GM10248 (cell line): ENCODE measurements around the gene DNHD1.

Experiments
- CTCF ChIA-PET: fragments of 300-600 bp; sonication (Branson Sonifier 250); formaldehyde crosslinking; extraction: SDS; loops from one replicate; lab custom pipeline; 2021; ENCODE audit warnings: antibody characterized with exemption; lab: Yijun Ruan, JAX
- POLR2A ChIA-PET: fragments of 350-650 bp; sonication (Branson Sonifier 250); formaldehyde crosslinking; extraction: SDS; loops from one replicate; lab custom pipeline; 2020; ENCODE audit warnings: antibody characterized with exemption; lab: Yijun Ruan, JAX
- DNase-seq: peaks from one replicate; pipeline ENCODE4 v3.0.0; 2012; ENCODE audit errors: extremely low spot score
- TF ChIP-seq, protein P1 (sequence below): IDR thresholded peaks from 2 replicates; pipeline ENCODE4 v1.5.1; 2012; ENCODE audit warnings: mild to moderate bottlenecking, low read depth; ENCODE audit errors: extremely low read depth, missing control alignments, control extremely low read depth

DNHD1 gene

DNA sequence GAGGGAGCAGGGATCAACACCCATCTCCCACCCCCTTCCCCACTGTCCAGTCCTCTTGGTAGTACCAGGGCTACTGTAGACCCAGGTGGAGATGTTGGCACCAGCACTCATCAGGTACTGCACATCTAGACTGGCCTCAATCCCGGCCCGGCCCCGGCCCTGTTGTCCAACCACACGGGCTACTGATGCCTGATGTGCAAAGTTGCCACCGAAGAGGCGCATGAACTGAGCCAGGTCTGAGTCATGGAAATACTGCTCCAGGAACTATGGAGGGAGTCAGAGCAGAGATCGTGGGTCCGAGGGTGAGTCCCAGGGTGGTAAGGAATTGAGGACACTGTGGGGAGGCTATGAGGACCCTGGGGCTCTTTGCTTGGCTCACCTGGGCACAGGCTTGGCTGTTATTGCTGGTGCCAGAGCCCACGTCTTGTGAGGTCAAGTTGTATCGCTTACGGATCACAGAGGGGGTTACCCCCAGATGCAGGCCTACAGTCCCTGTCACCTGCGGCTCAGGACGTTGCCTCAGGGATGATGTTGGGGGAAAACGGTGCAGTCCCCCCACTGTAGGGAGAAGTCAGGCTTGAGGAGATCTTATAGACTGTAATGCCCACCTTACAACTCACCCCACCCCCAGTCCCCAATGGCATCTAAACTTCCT lies 119.6 kb downstream of the DNHD1 start:
- ChIA-PET CTCF (interaction anchor here (1.1 to 2.9 kb wide), 3 partner anchors 9 to 237 kb away, joined by 3 to 20 read pairs (median 14); partner anchors contain the start of genes ILK and RRP8), POLR2A (no interaction called here)
- no peak for DNase-seq
- TF ChIP-seq, protein P1, sequence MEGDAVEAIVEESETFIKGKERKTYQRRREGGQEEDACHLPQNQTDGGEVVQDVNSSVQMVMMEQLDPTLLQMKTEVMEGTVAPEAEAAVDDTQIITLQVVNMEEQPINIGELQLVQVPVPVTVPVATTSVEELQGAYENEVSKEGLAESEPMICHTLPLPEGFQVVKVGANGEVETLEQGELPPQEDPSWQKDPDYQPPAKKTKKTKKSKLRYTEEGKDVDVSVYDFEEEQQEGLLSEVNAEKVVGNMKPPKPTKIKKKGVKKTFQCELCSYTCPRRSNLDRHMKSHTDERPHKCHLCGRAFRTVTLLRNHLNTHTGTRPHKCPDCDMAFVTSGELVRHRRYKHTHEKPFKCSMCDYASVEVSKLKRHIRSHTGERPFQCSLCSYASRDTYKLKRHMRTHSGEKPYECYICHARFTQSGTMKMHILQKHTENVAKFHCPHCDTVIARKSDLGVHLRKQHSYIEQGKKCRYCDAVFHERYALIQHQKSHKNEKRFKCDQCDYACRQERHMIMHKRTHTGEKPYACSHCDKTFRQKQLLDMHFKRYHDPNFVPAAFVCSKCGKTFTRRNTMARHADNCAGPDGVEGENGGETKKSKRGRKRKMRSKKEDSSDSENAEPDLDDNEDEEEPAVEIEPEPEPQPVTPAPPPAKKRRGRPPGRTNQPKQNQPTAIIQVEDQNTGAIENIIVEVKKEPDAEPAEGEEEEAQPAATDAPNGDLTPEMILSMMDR: no peak

DNA sequence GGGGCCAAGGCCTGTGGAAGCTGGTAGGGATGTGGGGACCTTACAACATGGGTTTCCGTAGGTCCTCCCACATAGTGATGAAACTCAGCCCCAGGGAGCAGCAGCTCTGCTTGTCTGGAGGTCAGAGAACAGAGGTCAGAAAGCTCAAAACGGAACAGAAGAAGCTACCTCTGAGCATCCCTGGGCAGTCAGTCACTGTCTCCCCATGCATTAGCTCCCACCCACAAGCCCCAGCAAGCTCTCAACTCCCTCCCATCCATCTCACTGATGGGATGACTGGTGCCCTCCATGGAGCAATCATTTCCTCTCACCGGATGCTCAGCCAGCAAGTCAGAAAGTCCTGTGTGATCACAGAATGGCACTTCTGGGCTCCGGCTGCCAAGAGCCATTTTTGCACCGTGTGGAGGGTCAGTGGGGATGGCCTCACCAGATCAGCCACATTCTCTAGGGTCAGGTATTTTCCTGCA lies 120.3 kb downstream of the DNHD1 start:
- DNase-seq: no peak
- TF ChIP-seq, protein P1: no peak
- ChIA-PET CTCF (interaction anchor here (1.3 to 2.9 kb wide), 5 partner anchors 10 to 238 kb away, joined by 4 to 20 read pairs (median 14); partner anchors contain the start of genes ILK, MRPL17 and RRP8), POLR2A (interaction anchor here (2.6 kb wide), 1 partner anchor 13 kb away, joined by 10 read pairs; the partner anchor contains the start of gene ILK)

DNA sequence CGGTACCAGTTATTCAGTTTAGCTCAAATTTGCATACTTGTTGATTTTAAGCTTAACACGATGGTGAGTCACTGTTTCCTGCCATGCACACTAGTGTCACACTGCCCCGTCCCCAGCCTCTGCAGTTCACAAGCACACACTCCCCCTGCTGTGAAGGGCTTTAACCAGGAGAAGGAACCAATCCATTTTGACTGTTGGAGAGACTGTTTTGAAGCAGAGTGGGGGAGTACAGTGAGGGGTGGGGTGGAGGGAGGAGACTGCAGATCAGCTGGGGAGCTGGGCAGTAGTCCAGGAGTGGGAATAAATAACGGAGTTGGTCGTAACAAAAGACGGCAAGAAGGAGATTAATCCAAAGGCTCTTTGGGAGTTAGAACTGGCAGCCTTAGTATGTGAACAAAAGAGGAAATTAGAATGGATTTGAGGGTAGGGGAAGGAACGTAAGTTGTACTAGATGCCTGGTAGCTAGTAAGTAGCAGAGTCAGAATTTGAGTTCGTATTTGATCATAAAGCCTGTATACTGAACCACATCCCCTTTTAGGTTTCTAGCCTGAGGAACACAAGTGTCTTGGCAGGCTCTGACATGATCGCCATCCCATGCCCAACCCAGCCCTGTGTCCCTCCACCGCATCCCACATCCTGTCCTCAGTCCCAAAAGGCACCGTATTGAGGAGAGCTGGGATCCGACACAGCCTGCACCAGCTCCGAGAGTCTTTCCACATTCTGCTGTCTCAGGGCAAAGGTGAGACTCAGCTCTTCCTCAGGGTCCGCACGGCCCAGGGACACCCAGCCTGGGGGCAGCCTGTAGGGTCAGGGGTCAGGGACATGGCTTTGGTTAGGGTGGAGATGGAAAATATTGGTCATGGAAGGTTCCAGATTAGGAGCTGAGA lies 121.3 kb downstream of the DNHD1 start:
- TF ChIP-seq, protein P1: no peak
- CTCF ChIA-PET: interaction anchor here (1.1 to 2.9 kb wide), 17 partner anchors 9 to 239 kb away, joined by 3 to 20 read pairs (median 5); partner anchors contain the start of genes ILK, MRPL17 and RRP8
- DNase-seq: peak; percentile 32
- POLR2A ChIA-PET: interaction anchor here (0.6 to 2.6 kb wide), 6 partner anchors 14 to 142 kb away, joined by 3 to 12 read pairs (median 4); partner anchors contain the start of genes ILK and MRPL17

DNA sequence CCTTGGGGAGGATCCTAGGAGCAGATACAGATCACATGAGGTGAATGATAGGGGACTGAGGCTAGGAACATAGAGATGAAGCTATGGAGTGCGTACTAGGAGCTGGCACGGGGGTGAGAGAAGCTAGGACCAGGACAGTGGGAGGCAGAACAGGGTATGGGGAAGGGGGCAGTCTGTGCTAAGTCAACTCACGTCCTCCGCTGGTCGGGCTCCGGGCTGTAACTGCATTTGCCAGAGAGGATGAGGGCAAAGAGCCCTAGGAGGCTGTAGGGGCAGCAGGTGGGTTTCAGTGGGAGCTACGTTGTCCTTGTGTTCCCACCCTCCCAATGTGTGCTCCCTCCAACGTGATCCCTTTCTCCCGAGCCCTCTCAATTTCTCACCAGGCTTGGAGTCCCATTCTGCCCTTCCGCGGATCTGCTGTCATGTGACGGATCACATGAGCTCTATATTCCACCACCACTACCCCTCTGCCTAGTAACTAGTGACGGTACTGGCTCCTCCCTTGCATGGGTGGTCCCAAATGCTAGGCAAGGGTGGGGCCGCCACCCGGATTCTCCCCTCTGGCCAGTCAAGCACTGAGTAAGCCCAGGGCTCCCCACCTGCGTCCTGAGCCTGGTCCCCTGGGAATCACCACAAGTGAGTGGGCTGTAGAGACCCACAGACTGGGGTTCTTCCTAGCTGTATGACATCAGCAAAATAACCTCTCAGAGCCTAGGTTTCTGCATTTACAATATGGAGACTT lies 122.1 kb downstream of the DNHD1 start, which contains the start of gene TPP1:
Gene TPP1, minus strand, starts transcription at position 419 of the 742 bp plus-strand sequence. Its CDS starts 22 bp downstream, at position 397.
- POLR2A ChIA-PET: interaction anchor here (0.6 to 2.6 kb wide), 7 partner anchors 15 to 143 kb away, joined by 3 to 12 read pairs (median 3); partner anchors contain the start of genes ARFIP2, ILK, MRPL17 and TIMM10B
- peak; percentile 97 for DNase-seq
- CTCF ChIA-PET: interaction anchor here (1.1 to 2.9 kb wide), 16 partner anchors 8 to 118 kb away, joined by 3 to 20 read pairs (median 5); partner anchors contain the start of genes ILK, MRPL17 and RRP8
- TF ChIP-seq, protein P1: no peak

DNA sequence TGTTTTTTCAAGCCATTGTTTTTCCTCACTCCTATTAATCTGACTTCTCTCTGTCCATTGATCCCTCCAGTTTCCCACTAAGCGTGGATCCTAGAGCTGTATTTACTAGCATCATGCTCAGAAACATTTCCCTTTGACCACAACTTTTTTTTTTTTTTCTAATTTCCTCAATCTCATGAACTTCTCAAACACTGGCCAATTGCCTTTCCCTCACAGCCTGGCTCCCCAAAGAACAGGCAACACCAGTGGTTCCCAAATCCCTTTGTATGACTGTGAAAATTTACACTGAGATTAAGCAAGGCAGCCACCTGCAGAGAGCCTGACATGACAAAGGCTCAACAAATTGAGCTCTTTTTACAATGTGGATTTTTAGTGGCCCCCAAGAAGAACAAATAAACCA lies 123.6 kb downstream of the DNHD1 start:
- ChIA-PET CTCF (interaction anchor here (1.1 to 2.0 kb wide), 9 partner anchors 9 to 62 kb away, joined by 3 to 7 read pairs (median 5); partner anchors contain the start of genes MRPL17 and TAF10), POLR2A (interaction anchor here (0.7 kb wide), 1 partner anchor 19 kb away, joined by 4 read pairs; no protein-coding TSS in a partner anchor)
- TF ChIP-seq, protein P1: no peak
- no peak for DNase-seq
